NCI-H2081 treated with DMSO at 0.1 percent for 48 hours (cell line): ENCODE results near the gene THAP11.
"Not testable (repeated sequence)": the region's sequence is repeated elsewhere in the genome, so short reads cannot be mapped to it uniquely, and the experiment has no call there.

Experiments
- DNase-seq: peaks from one replicate; lab custom pipeline; 2025; lab: John Stamatoyannopoulos, UW

Gene THAP11

GRCh38 chr16:67837190-67837589, 4.9 kb upstream of the THAP11 start:
- DNase-seq, result not testable (repeated sequence)

DNA sequence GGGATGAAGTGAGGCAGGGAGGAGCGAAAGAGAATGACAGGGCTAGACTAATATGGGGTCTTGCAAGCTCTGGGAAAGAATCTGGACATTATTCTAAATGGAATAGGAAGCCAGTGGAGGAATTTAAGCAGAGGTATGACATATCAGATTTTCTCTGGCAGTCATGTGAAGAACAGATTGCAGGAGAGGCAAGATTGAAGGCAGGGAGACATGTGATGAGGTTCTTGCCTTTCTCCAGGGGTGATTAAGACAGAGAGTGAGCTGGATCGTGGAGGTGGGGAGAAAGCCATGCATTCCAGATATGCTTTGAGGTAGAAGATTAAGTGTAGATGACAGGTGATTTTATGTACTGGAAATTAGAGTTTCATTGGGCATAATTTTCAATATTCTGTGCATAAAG, 4.3 kb upstream of the THAP11 start:
- no peak for DNase-seq

DNA sequence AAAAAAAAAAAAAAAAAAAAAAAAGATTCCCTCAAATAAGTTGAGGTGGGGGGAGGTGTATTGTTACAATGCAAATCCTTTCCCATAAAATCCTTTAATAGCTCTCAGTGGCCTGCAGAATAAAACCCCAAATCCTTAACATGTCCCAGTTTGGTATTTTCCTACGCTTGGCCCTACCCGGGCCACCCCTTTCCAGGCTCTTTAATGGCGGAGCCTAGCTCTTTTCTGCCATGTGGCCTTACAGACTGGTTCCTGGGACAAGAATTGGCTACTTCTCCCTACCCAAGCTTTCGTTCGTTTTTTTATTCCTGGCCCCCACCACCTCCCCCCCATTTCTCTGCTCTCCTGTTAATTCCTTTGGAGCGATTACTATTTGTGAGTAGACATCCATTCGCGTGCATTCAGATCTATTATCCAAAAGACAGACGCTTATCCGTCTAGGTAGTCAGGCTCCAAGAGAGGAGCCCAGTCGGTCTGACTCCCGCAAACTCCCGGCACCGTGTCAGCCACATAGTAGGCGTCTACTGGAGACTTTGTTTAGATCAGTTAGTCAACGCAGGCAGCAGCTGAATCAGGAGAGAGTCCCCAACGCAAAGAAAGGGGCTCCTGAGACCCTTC, 813 bp upstream of the THAP11 start:
- DNase-seq, result no peak

GRCh38 chr16:67842509-67843342, 606 bp downstream of the THAP11 start:
- no peak for DNase-seq

DNA sequence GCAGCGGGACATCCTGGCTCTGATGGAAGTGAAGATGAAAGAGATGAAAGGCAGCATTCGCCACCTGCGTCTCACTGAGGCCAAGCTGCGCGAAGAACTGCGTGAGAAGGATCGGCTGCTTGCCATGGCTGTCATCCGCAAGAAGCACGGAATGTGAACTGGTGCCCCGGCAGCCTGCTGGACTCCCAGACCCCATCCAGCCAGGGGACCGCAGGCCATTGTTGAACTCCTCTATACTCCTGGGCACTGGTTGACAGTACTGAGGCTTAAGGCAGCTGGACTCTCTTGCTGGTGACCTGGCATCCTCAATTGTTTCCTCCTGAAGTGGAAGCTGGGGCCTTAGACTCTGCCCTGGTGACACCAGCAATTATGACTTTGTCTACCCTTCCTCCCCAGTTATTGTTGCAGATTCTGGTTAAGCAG, 1.2 kb downstream of the THAP11 start:
- DNase-seq, result no peak

DNA sequence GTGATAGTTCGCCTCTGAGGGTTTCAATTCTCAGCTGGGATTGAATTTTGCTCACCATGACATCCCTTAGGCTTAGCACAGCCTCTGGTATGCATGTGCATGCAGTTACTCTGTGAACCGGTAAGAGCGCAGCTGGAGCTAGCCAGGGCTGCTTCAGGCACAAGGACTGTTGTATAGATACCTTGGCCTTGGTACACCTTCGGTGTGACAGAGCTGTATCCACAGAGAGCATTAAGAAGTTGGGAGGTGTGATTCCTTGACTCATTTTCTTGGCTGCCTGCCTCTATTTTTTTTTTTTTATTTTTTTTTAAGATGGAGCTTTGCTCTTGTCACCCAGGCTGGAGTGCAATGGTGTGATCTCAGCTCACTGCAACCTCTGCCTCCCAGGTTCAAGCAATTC, 2.4 kb downstream of the THAP11 start:
- no peak for DNase-seq

- DNase-seq, result no peak
These were observed 3.4 kb downstream of the THAP11 start for GRCh38 chr16:67845291-67846062.

DNA sequence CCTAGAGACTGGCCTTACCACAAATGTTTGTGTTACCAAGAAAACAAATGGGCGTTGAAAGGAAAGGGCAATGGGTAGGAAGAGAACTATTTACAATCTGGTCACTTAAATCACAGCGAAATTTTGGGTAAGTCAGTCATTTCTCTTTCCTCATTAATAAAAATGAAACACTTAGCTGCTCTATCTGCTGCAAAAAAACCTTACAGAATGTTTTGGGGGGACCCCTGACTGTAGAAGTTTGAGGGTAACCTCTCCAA, 3.9 kb downstream of the THAP11 start:
- DNase-seq, result no peak

- DNase-seq, result peak; percentile 77
These were observed 4.4 kb downstream of the THAP11 start, which contains the start of gene NUTF2 for GRCh38 chr16:67846320-67847063. TSS of gene NUTF2 (plus strand) at chr16:67846933. CDS start at chr16:67865131, 18,198 bp downstream.

DNA sequence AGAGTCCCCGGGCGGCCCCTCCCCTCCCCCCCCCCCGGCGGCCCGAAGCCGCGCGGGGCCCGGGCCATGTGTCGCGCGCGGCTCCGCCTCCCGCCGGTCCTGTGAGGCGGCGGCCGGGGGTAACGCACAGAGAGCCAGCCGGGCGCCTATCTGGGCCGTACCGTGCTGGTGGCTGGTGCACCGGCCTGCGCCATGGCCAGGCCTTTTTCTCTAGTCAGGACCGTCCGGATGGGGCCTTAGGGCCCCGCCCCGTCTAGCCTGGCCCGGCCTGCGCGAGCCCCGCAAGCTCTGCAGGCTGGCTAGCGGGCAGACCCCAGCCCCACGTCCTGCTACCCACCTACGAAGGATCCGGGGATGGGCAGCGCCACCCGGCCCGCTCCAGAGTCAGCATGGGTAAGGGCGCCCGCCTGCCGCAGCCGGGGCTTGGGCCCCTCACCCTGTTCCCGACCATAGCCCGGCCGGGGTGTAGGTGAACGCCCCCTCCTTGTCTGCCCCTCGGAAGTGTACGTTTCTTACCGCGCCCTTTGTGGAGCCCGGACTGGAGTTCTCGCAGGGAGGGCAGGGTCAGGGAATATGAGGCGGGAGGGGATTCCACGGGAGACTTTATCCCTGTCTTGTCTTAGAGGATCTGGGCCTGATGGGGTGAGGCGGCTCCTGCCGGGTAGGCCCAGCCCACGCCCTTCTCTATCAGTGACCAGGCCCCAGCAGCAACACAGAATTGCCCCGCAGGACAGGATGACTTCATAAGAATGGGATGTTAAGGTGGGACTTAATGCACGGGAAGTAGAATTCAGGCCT, 5.1 kb downstream of the THAP11 start, which contains the start of gene CENPT:
Gene CENPT (minus strand): TSS at position 630 of the 798 bp plus-strand sequence. CDS start 13,834 bp downstream, outside the sequence.
- no peak for DNase-seq

- DNase-seq, result no peak
These were observed 6.0 kb downstream of the THAP11 start for GRCh38 chr16:67848118-67848517.

- DNase-seq, result no peak
These were observed 11.6 kb downstream of the THAP11 start for GRCh38 chr16:67853670-67854069.

DNA sequence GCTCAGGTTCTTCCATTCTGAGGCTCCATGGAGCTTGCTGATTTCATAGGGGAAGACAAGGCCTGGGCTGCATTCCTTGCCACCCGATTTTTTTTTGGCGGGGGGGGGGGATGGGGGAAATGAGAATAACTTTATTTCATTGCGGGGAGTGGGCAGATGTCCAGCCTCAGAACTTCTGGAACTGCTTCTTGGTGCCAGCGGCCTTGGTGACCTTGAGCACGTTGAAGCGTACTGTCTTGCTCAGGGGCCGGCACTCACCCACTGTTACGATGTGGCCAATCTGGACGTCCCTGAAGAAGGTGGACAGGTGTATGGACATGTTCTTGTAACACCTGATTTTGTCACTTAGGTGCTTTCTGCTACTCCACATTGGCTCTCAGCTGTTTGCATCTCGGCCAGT, 13.7 kb downstream of the THAP11 start:
- no peak for DNase-seq

DNA sequence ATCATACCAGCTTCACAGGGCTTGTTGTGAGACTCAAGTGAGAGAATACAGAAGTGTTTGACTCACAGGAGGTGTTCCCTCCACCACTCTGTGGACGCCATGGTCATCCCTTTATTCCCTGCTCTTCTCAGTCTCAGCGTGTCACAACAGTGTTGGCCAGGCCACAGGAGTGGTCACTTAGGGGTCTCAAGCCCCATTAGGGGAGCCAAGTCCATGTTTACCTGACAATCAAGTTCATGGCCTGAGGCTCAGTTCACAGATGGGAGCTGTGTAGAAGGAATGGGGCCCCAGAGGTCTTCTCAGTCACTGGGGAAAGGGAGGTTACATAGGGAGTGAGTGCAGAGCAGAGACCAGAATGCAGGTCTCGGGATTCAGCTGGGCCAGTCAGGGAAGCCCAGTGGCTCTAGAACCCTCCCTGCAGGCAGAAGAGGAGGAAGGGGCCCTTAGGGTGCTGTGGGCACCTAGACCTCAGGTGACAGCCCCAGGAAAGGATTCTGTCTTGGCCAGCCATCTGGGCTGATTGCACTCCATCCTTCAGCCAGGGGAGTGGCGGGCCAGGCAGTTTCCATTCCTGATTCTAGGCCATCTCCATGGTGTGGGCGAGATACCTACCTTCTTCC, 14.9 kb downstream of the THAP11 start:
- DNase-seq, result no peak

DNA sequence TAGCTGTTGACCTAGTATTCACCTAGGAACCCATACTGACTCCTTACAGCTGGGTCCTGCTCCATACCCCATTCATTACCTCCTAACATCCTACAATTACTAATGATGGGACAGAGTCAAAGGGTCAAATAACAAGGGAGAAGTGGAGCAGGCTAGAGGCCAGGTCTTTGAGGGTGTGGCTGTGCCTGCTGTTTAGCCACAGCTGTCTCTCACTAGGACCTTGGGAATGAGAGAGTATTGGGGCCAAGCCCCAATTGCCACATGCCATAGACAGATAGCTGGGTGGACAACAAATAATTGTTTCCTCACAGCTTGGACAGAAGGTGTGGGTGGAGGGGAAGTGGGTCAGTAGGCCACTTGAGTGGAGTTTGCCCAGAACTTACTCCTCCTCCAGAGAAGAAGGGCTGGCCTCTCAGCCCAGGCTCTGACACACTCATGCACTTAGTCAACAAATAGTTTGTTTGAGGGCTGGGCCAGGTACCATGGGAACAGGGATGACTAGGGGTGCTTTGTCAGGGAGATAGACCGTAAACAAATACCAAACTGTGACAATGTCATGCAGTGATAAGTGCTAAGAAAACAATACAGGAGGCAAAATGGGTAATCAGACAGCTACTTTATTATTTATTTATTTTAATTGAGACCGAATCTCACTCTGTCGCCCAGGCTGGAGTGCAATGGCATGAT, 15.6 kb downstream of the THAP11 start:
- DNase-seq, result peak; percentile 43

- no peak for DNase-seq
These were observed 16.4 kb downstream of the THAP11 start for GRCh38 chr16:67858500-67858899.

GRCh38 chr16:67860589-67861398, 18.7 kb downstream of the THAP11 start:
- no peak for DNase-seq

GRCh38 chr16:67861877-67862276, 19.8 kb downstream of the THAP11 start:
- no peak for DNase-seq
